GM19463 (cell line): Measurements from ENCODE around the gene OR5D13.

Source experiments
- ATAC-seq: cut with Tn5 transposase; IDR thresholded peaks from one replicate; pipeline ENCODE4 v1.9.1; 2021; ENCODE audit warnings: mild to moderate bottlenecking, moderate library complexity; ENCODE audit not compliant: unreplicated experiment

The OR5D13 gene, protein sequence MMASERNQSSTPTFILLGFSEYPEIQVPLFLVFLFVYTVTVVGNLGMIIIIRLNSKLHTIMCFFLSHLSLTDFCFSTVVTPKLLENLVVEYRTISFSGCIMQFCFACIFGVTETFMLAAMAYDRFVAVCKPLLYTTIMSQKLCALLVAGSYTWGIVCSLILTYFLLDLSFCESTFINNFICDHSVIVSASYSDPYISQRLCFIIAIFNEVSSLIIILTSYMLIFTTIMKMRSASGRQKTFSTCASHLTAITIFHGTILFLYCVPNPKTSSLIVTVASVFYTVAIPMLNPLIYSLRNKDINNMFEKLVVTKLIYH

DNA sequence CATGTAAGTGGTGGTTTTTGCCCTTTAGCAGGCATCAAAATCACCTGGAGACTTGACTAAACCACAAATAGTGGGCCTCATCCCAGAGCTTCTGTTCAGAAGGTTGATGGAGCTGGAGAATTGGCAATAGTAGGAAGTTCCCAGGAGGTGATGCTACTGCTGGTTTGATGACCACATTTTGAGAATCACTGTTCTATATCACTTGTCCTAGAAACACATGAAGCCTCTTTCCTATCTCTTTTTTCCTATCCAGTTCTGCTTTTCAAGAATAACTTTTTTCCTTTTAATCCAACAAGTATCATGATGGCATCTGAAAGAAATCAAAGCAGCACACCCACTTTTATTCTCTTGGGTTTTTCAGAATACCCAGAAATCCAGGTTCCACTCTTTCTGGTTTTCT lies at the start of gene OR5D13:
Gene OR5D13 (plus strand): TSS at position 301 of the 400 bp plus-strand sequence. CDS start 0 bp downstream, at position 301.
- no peak for ATAC-seq

DNA sequence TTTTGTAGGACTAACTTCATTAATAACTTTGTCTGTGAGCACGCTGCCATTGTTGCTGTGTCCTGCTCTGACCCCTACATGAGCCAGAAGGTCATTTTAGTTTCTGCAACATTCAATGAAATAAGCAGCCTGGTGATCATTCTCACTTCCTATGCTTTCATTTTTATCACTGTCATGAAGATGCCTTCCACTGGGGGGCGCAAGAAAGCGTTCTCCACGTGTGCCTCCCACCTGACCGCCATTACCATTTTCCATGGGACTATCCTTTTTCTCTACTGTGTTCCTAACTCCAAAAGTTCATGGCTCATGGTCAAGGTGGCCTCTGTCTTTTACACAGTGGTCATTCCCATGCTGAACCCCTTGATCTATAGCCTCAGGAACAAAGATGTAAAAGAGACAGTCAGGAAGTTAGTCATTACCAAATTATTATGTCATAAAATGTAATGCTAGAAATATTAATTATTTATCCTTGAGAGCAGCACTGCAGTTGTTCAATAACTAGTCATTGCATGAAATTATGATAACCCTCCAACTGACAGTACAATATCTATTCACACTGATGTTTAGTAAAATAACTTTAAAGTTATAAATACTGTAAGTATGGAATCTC lies 46.4 kb upstream of the OR5D13 start:
- ATAC-seq = no peak

DNA sequence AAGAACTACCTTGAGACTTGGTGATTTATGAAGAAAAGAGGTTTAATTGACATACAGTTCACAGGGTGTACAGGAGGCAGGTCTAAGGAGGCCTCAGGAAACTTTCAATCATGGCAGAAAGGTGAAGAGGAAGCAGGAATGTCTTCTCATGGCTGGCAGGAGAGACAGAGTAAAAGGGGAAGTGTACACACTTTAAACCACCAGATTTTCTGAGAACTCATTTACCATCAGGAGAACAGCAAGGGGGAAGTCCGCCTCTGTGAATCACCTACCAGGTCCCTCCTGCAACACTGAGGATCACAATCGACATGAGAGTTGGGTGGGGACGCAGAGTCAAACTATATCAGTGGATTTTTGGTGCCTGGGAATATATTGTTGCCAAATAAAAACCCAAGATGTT lies 40.3 kb upstream of the OR5D13 start:
- ATAC-seq = peak; percentile 91

DNA sequence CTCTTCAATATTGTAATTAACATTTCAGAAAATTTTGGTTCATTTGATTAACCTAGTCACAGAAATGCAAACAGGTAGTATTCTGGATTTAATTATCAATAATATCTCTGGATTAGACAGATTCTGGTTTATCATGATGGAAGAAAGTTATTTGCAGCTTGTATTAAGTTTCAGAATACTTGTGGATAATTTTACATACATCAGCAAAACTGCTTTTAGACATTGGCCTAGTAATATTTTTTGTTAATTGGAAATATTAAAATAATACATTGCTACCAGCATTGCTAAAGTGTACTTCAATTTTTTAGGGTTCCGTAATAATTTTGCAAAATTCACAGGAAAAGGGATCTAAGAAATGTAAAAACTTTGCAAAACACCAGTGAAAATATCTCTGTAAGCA lies 18.4 kb downstream of the OR5D13 start:
- no peak for ATAC-seq

DNA sequence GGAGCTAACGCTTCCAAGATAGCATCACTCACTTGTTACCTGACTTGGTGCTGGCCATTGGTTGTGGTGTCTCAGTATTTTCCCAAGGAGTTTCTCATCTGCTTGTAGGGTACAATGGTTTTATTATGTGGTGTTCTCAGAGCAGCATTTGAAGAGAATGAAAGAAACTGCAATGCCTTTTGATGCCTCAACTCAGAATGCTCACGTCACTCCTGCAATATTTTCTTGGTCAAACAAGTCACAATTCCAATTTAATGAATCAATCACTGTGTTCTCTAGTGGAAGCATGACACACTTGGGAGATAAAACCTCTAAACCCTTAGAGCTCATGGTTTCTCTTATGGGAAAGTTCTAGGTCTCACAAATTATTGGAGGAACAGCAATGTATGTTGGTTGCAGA lies 20.1 kb downstream of the OR5D13 start:
- no peak for ATAC-seq

DNA sequence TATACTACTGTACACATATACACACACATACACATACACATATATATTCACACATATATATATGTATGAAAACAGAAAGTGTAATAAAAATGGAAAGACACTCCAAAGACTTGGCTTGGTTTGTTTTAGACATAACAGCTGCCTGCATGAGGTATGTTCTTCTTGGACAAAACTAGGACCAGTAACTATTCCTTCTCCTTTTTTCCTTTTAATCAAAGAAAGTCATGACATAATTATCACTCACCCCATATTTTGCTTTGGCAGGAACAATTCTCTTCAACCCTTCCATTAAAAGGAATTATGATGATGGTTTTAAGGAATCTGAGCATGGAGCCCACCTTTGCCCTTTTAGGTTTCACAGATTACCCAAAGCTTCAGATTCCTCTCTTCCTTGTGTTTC lies 22.0 kb downstream of the OR5D13 start, which contains the start of gene OR5D14:
Gene OR5D14 (plus strand): TSS at position 301 of the 400 bp plus-strand sequence. CDS start 0 bp downstream, at position 301.
- ATAC-seq = no peak

DNA sequence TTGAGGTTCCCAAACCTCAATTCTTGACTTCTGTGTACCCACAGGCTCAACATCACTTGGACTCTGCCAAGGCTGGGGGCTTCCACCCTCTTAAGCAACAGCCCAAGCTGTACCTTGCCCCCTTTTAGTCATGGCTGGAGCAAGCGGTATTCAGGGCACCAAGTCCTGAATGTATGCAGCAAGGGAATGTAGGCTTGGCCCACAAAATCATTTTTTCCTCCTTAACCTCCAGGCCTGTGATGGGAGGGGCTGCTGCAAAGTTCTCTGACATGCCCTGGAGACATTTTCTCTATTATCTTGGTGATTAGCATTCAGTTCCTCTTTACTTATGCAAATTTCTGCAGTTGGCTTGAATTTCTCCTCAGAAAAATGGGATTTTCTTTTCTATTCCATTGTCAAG lies 33.0 kb downstream of the OR5D13 start:
- ATAC-seq = no peak

DNA sequence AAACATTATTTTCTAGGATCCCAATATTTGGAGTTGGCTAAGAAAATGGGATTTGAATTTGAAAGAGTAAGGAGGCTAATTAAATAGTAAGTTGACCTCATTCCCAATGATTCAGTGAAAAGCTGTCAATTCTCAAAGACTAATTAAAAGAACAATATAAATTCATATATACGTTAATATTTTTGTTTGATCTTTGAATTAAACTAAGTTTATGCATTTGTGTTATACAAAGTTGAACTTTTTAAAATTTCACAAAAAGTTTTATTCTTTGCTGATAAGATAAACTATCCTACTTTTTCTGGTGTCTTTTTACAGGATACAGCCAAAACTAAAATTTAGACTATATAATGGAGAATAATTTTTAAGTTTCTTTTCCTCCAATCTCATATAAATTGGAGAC lies 37.8 kb downstream of the OR5D13 start, which contains the start of gene OR5L1:
Gene OR5L1 (plus strand): TSS at position 301 of the 400 bp plus-strand sequence. CDS start 100 bp downstream, outside the sequence.
- ATAC-seq = no peak

DNA sequence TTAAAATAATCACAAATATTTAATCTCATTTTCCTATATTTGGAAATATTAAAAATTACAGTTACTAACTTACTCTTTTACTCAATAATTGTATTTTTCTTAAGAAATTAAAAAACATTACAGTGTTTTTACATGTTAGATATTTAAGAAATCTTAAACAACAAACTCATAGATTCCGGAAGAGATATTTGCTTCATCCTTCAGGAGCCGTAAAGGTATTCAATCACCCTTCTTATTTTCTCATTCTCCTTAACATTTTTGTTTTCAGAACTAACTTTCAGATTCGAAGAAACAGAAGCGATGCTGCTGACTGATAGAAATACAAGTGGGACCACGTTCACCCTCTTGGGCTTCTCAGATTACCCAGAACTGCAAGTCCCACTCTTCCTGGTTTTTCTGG lies 46.1 kb downstream of the OR5D13 start, which contains the start of gene OR5D18:
Gene OR5D18 (plus strand): TSS at position 301 of the 400 bp plus-strand sequence. CDS start 0 bp downstream, at position 301.
- ATAC-seq = no peak
